Hepatocyte (in vitro differentiated cells): ENCODE measurements around the gene MIR17HG.

Experiments used
- CTCF ChIP-seq: fragments of 200-600 bp; sonication (generic); IDR thresholded peaks from 2 replicates; pipeline ENCODE4 v1.5.1; 2016; ENCODE audit warnings: antibody characterized with exemption, mild to moderate bottlenecking; ENCODE audit not compliant: poor library complexity
- EZH2 ChIP-seq: fragments of 200-600 bp; sonication (generic); IDR thresholded peaks from 2 replicates; pipeline ENCODE4 v1.6.1; 2016; ENCODE audit warnings: antibody characterized with exemption, mild to moderate bottlenecking, borderline replicate concordance
- EZH2phosphoT487 ChIP-seq: fragments of 200-600 bp; sonication (generic); IDR thresholded peaks from one replicate; pipeline ENCODE4 v1.6.1; 2018; ENCODE audit warnings: antibody characterized with exemption, mild to moderate bottlenecking, low read depth, moderate library complexity; ENCODE audit not compliant: unreplicated experiment, severe bottlenecking

GRCh38 chr13:91369441-91369831 is 21.9 kb downstream of the MIR17HG start:
- no peak for TF ChIP-seq EZH2
- no peak for TF ChIP-seq CTCF
- TF ChIP-seq EZH2phosphoT487, result no peak
